OCI-LY3 (cell line): ENCODE measurements around the gene PHLPP2.

ENCODE experiments used
- H2AFZ ChIP-seq: fragments of 200-600, 300-600 bp; shearing (Covaris generic); 2 replicates; pipeline ENCODE4 v1.6.0; 2014; ENCODE audit warnings: antibody characterized with exemption, low read depth, low read length
- H3K27ac ChIP-seq: fragments of 200-600, 300-600 bp; sonication (generic); 2 replicates; pipeline ENCODE4 v1.5.1; 2014; ENCODE audit warnings: mild to moderate bottlenecking, low read length, moderate library complexity, mixed read lengths
- H3K27me3 ChIP-seq: fragments of 200-600, 300-600 bp; sonication (generic); 2 replicates; pipeline ENCODE4 v1.6.1; 2014; ENCODE audit warnings: low read depth, low read length, mixed read lengths
- H3K36me3 ChIP-seq: fragments of 200-600, 300-600 bp; sonication (generic); replicated peaks from 2 replicates; pipeline ENCODE3; 2014; ENCODE audit warnings: low read depth, low read length, mixed read lengths
- H3K4me1 ChIP-seq: fragments of 300-600, 200-600 bp; sonication (generic); 2 replicates; pipeline ENCODE4 v1.6.1; 2014; ENCODE audit warnings: low read length, mixed read lengths
- H3K4me2 ChIP-seq: fragments of 200-600, 300-600 bp; sonication (generic); 2 replicates; pipeline ENCODE4 v1.6.1; 2014; ENCODE audit warnings: low read length, mixed read lengths
- H3K4me3 ChIP-seq: fragments of 300-600, 200-600 bp; sonication (generic); 2 replicates; pipeline ENCODE4 v1.5.1; 2014; ENCODE audit warnings: antibody characterized with exemption, mild to moderate bottlenecking, low read length, moderate library complexity
- H3K79me2 ChIP-seq: fragments of 300-600, 200-600 bp; shearing (Covaris generic); 2 replicates; pipeline ENCODE4 v1.6.1; 2014; ENCODE audit warnings: mild to moderate bottlenecking, low read length, mixed read lengths
- H3K9ac ChIP-seq: fragments of 300-600, 200-600 bp; shearing (Covaris generic); 2 replicates; pipeline ENCODE4 v1.6.0; 2014; ENCODE audit warnings: mild to moderate bottlenecking, low read length, moderate library complexity
- H3K9me3 ChIP-seq: fragments of 200-600, 300-600 bp; shearing (Covaris generic); 2 replicates; pipeline ENCODE4 v1.6.1; 2014; ENCODE audit warnings: low read length, mixed read lengths; ENCODE audit not compliant: insufficient read depth
- H4K20me1 ChIP-seq: fragments of 200-600, 300-600 bp; sonication (generic); 2 replicates; pipeline ENCODE4 v1.6.1; 2016; ENCODE audit warnings: low read length, mixed read lengths; ENCODE audit not compliant: insufficient read depth
- EZH2phosphoT487 ChIP-seq: fragments of 200-600 bp; shearing (Covaris generic); IDR thresholded peaks from 2 replicates; pipeline ENCODE4 v1.6.1; 2018; ENCODE audit warnings: antibody characterized with exemption, mixed run types, low read depth
- TF ChIP-seq, protein P1 (sequence below): fragments of 200-600, 300-600 bp; sonication (generic); IDR thresholded peaks from 2 replicates; pipeline ENCODE4 v1.5.1; 2014; ENCODE audit warnings: antibody characterized with exemption, low read length, low read depth

Gene PHLPP2

DNA sequence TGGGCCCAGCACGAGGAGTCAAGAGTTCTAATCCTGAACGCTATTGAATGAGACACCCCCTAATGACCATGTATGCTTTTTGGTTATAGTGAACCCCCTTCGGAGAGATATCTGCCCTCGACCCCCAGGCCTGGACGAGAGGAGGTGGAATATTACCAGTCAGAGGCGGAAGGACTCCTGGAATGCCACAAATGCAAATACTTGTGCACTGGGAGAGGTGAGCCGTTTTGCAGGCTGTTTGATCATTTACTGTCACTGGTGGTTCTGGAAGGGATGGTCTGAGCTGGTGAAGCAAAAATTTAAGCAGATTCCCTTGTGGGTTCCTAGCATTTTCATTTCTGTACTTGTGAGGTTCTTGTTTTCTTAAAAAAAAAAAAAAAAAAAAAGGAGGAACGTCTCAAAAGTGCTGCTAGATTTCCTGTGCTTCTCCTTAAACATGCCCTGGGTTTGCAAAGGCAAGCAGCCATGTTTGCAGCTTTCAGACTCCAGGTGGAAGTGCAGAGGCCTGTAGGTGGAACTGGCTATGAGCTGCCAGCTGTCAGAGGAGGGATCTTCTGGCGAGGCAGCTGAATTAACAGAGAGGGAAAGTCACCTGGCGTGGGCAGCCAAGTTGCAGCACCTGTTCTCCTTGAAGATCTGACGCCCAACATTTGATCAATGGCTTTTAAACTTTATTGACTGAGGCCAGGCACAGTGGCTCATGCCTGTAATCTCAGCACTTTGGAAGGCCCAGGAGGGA is 95.1 kb downstream of the PHLPP2 start:
- no peaks in the 10 kb centered on the region for H4K20me1 ChIP-seq
- H3K9me3 ChIP-seq: no peaks in the 10 kb centered on the region
- H3K27ac ChIP-seq: no peak overlapping the region
- no peak overlapping the region for H2AFZ ChIP-seq
- H3K27me3 ChIP-seq: no peaks in the 10 kb centered on the region
- H3K4me2 ChIP-seq: peak overlapping the region; percentile 15; the same call in 1 of the 2 replicates
- no peaks in the 10 kb centered on the region for H3K36me3 ChIP-seq
- H3K9ac ChIP-seq: no peak overlapping the region
- H3K4me1 ChIP-seq: peaks cover 11% of the 10 kb centered on the region
- no peaks in the 10 kb centered on the region for H3K79me2 ChIP-seq
- no peak overlapping the region for H3K4me3 ChIP-seq
- no peak for TF ChIP-seq EZH2phosphoT487
- TF ChIP-seq, protein P1, sequence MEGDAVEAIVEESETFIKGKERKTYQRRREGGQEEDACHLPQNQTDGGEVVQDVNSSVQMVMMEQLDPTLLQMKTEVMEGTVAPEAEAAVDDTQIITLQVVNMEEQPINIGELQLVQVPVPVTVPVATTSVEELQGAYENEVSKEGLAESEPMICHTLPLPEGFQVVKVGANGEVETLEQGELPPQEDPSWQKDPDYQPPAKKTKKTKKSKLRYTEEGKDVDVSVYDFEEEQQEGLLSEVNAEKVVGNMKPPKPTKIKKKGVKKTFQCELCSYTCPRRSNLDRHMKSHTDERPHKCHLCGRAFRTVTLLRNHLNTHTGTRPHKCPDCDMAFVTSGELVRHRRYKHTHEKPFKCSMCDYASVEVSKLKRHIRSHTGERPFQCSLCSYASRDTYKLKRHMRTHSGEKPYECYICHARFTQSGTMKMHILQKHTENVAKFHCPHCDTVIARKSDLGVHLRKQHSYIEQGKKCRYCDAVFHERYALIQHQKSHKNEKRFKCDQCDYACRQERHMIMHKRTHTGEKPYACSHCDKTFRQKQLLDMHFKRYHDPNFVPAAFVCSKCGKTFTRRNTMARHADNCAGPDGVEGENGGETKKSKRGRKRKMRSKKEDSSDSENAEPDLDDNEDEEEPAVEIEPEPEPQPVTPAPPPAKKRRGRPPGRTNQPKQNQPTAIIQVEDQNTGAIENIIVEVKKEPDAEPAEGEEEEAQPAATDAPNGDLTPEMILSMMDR: no peak

DNA sequence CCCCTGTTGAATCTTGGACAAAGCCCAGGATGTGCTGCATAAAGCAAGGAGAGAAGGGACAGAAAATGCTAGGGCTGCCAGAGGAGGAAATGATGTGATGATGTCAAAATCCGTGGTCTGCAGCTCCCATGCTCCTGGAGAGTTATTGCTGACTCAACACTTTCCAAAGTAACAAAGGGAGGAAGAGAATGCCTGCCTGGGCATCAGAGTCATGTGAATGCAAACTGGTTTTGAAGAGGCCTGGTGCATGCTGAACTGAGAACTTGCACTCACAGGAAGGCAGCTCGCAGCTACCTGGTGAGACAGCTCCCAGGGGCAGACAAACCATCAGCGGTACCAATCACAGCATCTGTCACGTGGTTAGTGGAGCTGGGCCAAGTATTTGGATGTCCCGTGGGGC is 95.7 kb downstream of the PHLPP2 start:
- Histone ChIP-seq H3K9me3 (no peaks in the 10 kb centered on the region), H3K27me3 (no peaks in the 10 kb centered on the region), H3K27ac (no peak overlapping the region), H3K36me3 (no peaks in the 10 kb centered on the region), H4K20me1 (no peaks in the 10 kb centered on the region), H3K79me2 (no peaks in the 10 kb centered on the region), H3K4me2 (peak overlapping the region; percentile 15; the same call in 1 of the 2 replicates), H3K4me1 (peaks cover 11% of the 10 kb centered on the region), H3K9ac (no peak overlapping the region), H2AFZ (no peak overlapping the region), H3K4me3 (no peak overlapping the region)
- TF ChIP-seq, protein P1: no peak
- TF ChIP-seq EZH2phosphoT487: no peak

DNA sequence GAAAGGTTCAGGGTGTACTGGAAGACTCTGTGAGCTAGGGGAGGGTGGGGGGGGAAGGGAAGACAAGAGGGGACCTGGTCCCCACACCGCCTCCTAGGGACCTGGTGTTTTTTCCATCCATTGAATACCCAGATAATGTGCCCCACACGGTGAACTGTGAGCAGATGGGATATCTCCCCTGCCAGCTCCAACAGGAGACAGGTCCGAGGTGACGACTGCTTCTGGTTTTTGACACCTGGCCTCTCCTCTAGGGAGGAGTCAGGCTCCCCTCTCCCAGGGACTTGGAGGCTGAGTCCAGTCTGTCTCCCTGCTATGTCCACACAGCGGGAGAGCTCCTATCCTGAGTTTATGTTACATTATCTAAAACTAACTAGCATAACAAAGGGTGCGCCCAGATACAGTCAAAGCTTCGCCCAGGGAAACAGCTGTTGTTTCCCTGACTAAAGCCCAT is 96.7 kb downstream of the PHLPP2 start:
- TF ChIP-seq EZH2phosphoT487: no peak
- TF ChIP-seq, protein P1: no peak
- no peak overlapping the region for H3K9ac ChIP-seq
- no peak overlapping the region for H3K27ac ChIP-seq
- H3K79me2 ChIP-seq: no peaks in the 10 kb centered on the region
- no peak overlapping the region for H2AFZ ChIP-seq
- no peaks in the 10 kb centered on the region for H3K9me3 ChIP-seq
- no peaks in the 10 kb centered on the region for H3K27me3 ChIP-seq
- H3K4me1 ChIP-seq: peaks cover 16% of the 10 kb centered on the region
- H3K4me3 ChIP-seq: no peak overlapping the region
- no peaks in the 10 kb centered on the region for H3K36me3 ChIP-seq
- no peak overlapping the region for H3K4me2 ChIP-seq
- H4K20me1 ChIP-seq: no peaks in the 10 kb centered on the region

DNA sequence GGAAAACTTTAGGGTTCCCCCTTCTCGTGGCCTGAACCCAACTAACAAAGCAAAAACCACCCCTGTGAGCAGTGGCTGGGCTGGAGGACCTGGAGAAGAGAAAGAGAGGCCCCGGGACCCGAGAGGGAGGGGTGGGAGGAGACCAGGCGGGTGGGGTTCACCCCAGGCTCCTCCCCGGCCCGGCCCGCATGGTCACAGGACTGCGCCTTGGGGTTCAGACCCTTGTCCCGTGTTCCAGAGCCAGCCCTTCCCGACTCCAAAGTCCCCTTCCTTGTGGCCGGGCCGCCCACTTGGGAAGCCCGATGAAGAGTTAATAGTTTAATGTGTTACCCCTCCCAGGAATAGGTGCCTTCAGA is 97.7 kb downstream of the PHLPP2 start:
- H4K20me1 ChIP-seq: no peaks in the 10 kb centered on the region
- TF ChIP-seq, protein P1: no peak
- no peak for TF ChIP-seq EZH2phosphoT487
- H3K27me3 ChIP-seq: no peaks in the 10 kb centered on the region
- H3K36me3 ChIP-seq: no peaks in the 10 kb centered on the region
- H3K9ac ChIP-seq: no peak overlapping the region
- H2AFZ ChIP-seq: no peak overlapping the region
- peaks cover 16% of the 10 kb centered on the region for H3K4me1 ChIP-seq
- H3K27ac ChIP-seq: no peak overlapping the region
- no peak overlapping the region for H3K4me3 ChIP-seq
- H3K79me2 ChIP-seq: no peaks in the 10 kb centered on the region
- no peak overlapping the region for H3K4me2 ChIP-seq
- H3K9me3 ChIP-seq: no peaks in the 10 kb centered on the region
